Measurements from ENCODE around the gene SLC39A1. TPM values are rescaled to one million over a fixed set of nuclear protein-coding genes. Genes with fewer than 3 reads are reported as not detected.

The SLC39A1 gene
- total and polyA plus RNA-seq, 2 of the 4 experiments (the other 2 are of a cell fraction) = 89.1 to 97.7 TPM

DNA sequence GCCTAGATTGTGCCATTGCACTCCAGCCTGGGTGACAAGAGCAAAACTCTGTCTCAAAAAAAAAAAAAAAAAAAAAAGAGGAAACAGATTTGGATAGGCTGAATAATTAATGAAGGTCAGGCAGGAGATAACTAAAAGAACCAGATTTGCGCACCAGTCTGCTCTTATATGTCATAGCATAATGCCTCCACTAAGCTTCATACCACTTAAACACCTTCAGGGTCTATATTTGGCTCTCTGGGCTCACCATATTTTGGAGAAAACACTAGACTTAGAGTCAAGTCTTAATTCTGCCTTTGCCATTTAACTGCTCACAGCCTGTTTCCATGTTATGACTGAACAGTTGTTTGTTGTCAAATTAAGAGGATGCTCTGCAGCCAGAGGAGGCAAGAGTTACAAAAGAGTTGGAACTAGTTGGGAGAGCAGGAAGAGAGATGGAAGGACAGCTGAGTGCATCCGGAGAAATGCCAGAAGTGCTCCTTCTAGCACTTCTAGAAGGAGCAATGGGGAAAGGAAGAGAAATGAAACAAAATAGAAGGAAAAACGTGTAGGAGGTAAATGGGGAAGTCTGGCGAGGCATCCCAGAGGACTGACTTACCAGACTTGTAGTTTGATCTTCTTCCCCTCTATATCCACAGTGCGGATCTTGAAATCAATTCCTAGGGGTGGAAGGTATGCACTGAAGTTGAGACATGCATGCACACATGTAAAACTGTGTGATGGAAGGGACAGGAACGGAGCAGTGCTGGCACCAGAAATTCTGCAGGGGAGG is 21.0 kb upstream of the SLC39A1 start:
- Histone ChIP-seq H3K14ac (replicated peaks; ENCODE audit: low read depth, low read length) (peak overlapping the region; percentile 100), H2AK9ac (replicated peaks; ENCODE audit: low read depth, low read length, poor library complexity) (no peak overlapping the region), H3K9me3 (ENCODE audit: control insufficient read depth, insufficient read depth, low read length) (no peaks in the 10 kb centered on the region), H2AFZ (replicated peaks; ENCODE audit: low read length, poor library complexity) (no peak overlapping the region), H3K9me1 (ENCODE audit: insufficient read depth, low read length) (peaks cover 8% of the 10 kb centered on the region), H2BK5ac (ENCODE audit: low read depth, low read length, poor library complexity, severe bottlenecking) (peak overlapping the region; percentile 88), H3K27me3 (ENCODE audit: control insufficient read depth, insufficient read depth, low read length) (no peaks in the 10 kb centered on the region), H2BK15ac (ENCODE audit: low read depth, low read length) (no peak overlapping the region), H3K27ac (ENCODE audit: insufficient read depth, low read length) (peak overlapping the region; percentile 35; the same call in 1 of the 2 replicates), H2BK120ac (ENCODE audit: low read depth, low read length) (no peak overlapping the region), H2BK20ac (ENCODE audit: low read depth, low read length) (no peak overlapping the region), H3K4ac (ENCODE audit: low read depth, low read length) (peak overlapping the region; percentile 99; the same call in 1 of the 2 replicates), H3K23ac (ENCODE audit: low read depth, low read length) (peak overlapping the region; percentile 22), H2AK5ac (ENCODE audit: low read depth, low read length) (peak overlapping the region; percentile 74), H3K79me1 (ENCODE audit: low read depth in 1 of 2, low read length in 2 of 2) (peaks cover 24 to 40% of the 10 kb centered on the region in 2 experiments), H3K4me3 (ENCODE audit: insufficient read depth, low read depth, low read length) (peak overlapping the region; percentile 59), H3K56ac (ENCODE audit: extremely low read depth, insufficient read depth, low read length) (no peak overlapping the region; the same call in 1 of the 2 replicates), H4K91ac (ENCODE audit: insufficient read depth, low read depth, low read length) (peak overlapping the region; percentile 71; the same call in 1 of the 2 replicates), H3K9ac (ENCODE audit: low read depth, low read length) (peak overlapping the region; percentile 98), H3K4me2 (ENCODE audit: low read depth, low read length) (peak overlapping the region; percentile 92), H3K36me3 (ENCODE audit: control insufficient read depth, insufficient read depth, low read length) (peaks cover 19% of the 10 kb centered on the region), H4K8ac (ENCODE audit: low read depth in 2 of 2, low read length in 2 of 2) (peak overlapping the region in 1 of 2 experiments; percentile 80; a peak in 1 of 4 replicates), H4K5ac (ENCODE audit: low read depth, low read length) (no peak overlapping the region; the same call in 1 of the 2 replicates), H3K4me1 (ENCODE audit: control insufficient read depth, insufficient read depth, low read length) (peaks cover 4% of the 10 kb centered on the region), H4K20me1 (ENCODE audit: insufficient read depth, low read length) (no peaks in the 10 kb centered on the region), H3K18ac (ENCODE audit: low read depth, low read length) (no peak overlapping the region)
- 20% methylated on average over 1 of the region's 6 CpGs; no CpG with 5 or more reads in 1 of the 2 experiments for WGBS, 2 experiments (ENCODE audit: extremely low coverage in 2 of 2, insufficient read length in 1 of 2)
- no peak for DNase-seq
- BruUV-seq (replicated peaks) = no TSS peak
- dilution Hi-C loops (cut with HindIII; ENCODE audit: low sequenced_read_pairs, unreplicated experiment) (no loop called here), in situ Hi-C loops (cut with MboI; ENCODE audit: low sequenced_read_pairs) (no loop called here), intact Hi-C loops (cut with micrococcal nuclease) (loop anchor here (10.0 kb wide), 1 partner anchor 480 kb away; no protein-coding TSS in a partner anchor)
- CTCF ChIA-PET = interaction anchor here (0.7 kb wide), 1 partner anchor 177 kb away, joined by 6 read pairs; no protein-coding TSS in a partner anchor
- no peak for ATAC-seq (ENCODE audit: low read depth)
- POLR2A ChIA-PET (ENCODE audit: unreplicated experiment) = no interaction called here
- TF ChIP-seq POLR2A (IDR thresholded peaks at IDR 0.05; ENCODE audit: low read depth, low read length) (no peak), MAZ (IDR thresholded peaks at IDR 0.05; ENCODE audit: borderline replicate concordance, low read depth, low read length) (no peak), CEBPB (IDR thresholded peaks at IDR 0.05; ENCODE audit: low read depth, low read length) (no peak), CHD1 (IDR thresholded peaks at IDR 0.05; ENCODE audit: low read depth, low read length) (no peak), MAFK (IDR thresholded peaks at IDR 0.05; ENCODE audit: low read depth, low read length) (no peak), BHLHE40 (IDR thresholded peaks at IDR 0.05; ENCODE audit: low read depth, low read length) (no peak), RCOR1 (IDR thresholded peaks at IDR 0.05; ENCODE audit: insufficient replicate concordance, low read length) (no peak), NFE2L2 (IDR thresholded peaks at IDR 0.05; ENCODE audit: low read depth, low read length) (no peak), RAD21 (IDR thresholded peaks at IDR 0.05; ENCODE audit: low read length) (no peak), RFX5 (IDR thresholded peaks at IDR 0.05; ENCODE audit: low read depth, low read length) (no peak), SMC3 (IDR thresholded peaks at IDR 0.05; ENCODE audit: low read depth, low read length) (no peak)
- TF ChIP-seq, protein P1, sequence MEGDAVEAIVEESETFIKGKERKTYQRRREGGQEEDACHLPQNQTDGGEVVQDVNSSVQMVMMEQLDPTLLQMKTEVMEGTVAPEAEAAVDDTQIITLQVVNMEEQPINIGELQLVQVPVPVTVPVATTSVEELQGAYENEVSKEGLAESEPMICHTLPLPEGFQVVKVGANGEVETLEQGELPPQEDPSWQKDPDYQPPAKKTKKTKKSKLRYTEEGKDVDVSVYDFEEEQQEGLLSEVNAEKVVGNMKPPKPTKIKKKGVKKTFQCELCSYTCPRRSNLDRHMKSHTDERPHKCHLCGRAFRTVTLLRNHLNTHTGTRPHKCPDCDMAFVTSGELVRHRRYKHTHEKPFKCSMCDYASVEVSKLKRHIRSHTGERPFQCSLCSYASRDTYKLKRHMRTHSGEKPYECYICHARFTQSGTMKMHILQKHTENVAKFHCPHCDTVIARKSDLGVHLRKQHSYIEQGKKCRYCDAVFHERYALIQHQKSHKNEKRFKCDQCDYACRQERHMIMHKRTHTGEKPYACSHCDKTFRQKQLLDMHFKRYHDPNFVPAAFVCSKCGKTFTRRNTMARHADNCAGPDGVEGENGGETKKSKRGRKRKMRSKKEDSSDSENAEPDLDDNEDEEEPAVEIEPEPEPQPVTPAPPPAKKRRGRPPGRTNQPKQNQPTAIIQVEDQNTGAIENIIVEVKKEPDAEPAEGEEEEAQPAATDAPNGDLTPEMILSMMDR (conservative IDR thresholded peaks at IDR 0.05; ENCODE audit: low read depth, low read length) = no peak
- TF ChIP-seq, protein P2, sequence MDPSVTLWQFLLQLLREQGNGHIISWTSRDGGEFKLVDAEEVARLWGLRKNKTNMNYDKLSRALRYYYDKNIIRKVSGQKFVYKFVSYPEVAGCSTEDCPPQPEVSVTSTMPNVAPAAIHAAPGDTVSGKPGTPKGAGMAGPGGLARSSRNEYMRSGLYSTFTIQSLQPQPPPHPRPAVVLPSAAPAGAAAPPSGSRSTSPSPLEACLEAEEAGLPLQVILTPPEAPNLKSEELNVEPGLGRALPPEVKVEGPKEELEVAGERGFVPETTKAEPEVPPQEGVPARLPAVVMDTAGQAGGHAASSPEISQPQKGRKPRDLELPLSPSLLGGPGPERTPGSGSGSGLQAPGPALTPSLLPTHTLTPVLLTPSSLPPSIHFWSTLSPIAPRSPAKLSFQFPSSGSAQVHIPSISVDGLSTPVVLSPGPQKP (IDR thresholded peaks at IDR 0.05; ENCODE audit: borderline replicate concordance, low read depth, low read length) = no peak
- TF ChIP-seq, protein P3, sequence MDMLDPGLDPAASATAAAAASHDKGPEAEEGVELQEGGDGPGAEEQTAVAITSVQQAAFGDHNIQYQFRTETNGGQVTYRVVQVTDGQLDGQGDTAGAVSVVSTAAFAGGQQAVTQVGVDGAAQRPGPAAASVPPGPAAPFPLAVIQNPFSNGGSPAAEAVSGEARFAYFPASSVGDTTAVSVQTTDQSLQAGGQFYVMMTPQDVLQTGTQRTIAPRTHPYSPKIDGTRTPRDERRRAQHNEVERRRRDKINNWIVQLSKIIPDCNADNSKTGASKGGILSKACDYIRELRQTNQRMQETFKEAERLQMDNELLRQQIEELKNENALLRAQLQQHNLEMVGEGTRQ (IDR thresholded peaks at IDR 0.05; ENCODE audit: low read depth, low read length) = no peak
